Skeletal muscle satellite cell (primary cell): ENCODE results near the gene RBM33.

Experiments used
- H3K27me3 ChIP-seq: 2 replicates; pipeline ENCODE4 v1.7.0; 2013; ENCODE audit warnings: low read length; ENCODE audit not compliant: control insufficient read depth, insufficient read depth
- H3K36me3 ChIP-seq: 2 replicates; pipeline ENCODE4 v1.7.0; 2013; ENCODE audit warnings: mild to moderate bottlenecking, control low read depth, low read length; ENCODE audit not compliant: insufficient read depth
- H3K4me1 ChIP-seq: 2 replicates; pipeline ENCODE4 v1.7.0; 2013; ENCODE audit warnings: low read length; ENCODE audit not compliant: control insufficient read depth, insufficient read depth
- H3K4me2 ChIP-seq: 2 replicates; pipeline ENCODE4 v1.7.0; 2013; ENCODE audit warnings: mild to moderate bottlenecking, low read length
- H3K4me3 ChIP-seq: 2 replicates; pipeline ENCODE4 v1.7.0; 2013; ENCODE audit warnings: low read length
- H3K9ac ChIP-seq: 2 replicates; pipeline ENCODE4 v1.7.0; 2013; ENCODE audit warnings: mild to moderate bottlenecking, low read depth, low read length, moderate library complexity
- H3K9me3 ChIP-seq: replicated peaks from 2 replicates; pipeline ENCODE4 v1.7.0; 2013; ENCODE audit warnings: mild to moderate bottlenecking, control low read depth, low read length

The RBM33 gene

GRCh38 chr7:155667241-155667829, 22.9 kb downstream of the RBM33 start:
- no peaks in the 10 kb centered on the region for H3K9me3 ChIP-seq

GRCh38 chr7:155669717-155670505, 25.4 kb downstream of the RBM33 start:
- peaks cover 21% of the 10 kb centered on the region for H3K4me1 ChIP-seq
- H3K9me3 ChIP-seq: no peaks in the 10 kb centered on the region
- H3K9ac ChIP-seq: no peak overlapping the region
- no peaks in the 10 kb centered on the region for H3K27me3 ChIP-seq
- peaks cover 3% of the 10 kb centered on the region for H3K36me3 ChIP-seq
- no peak overlapping the region for H3K4me3 ChIP-seq
- H3K4me2 ChIP-seq: no peak overlapping the region

More at GRCh38 chr7:155667241-155667829, 22.9 kb downstream of the RBM33 start:
- H3K4me1 ChIP-seq: peaks cover 21% of the 10 kb centered on the region
- no peaks in the 10 kb centered on the region for H3K36me3 ChIP-seq
- H3K27me3 ChIP-seq: no peaks in the 10 kb centered on the region
- H3K4me3 ChIP-seq: no peak overlapping the region
- H3K4me2 ChIP-seq: no peak overlapping the region
- no peak overlapping the region for H3K9ac ChIP-seq

- Histone ChIP-seq H3K9me3 (no peaks in the 10 kb centered on the region), H3K27me3 (no peaks in the 10 kb centered on the region), H3K9ac (no peak overlapping the region), H3K4me1 (peaks cover 15% of the 10 kb centered on the region), H3K4me2 (no peak overlapping the region), H3K36me3 (peaks cover 3% of the 10 kb centered on the region), H3K4me3 (no peak overlapping the region)
These were observed 26.1 kb downstream of the RBM33 start for GRCh38 chr7:155670521-155670920.

- Histone ChIP-seq H3K9me3 (no peaks in the 10 kb centered on the region), H3K9ac (no peak overlapping the region), H3K4me1 (peaks cover 5% of the 10 kb centered on the region), H3K36me3 (peaks cover 15% of the 10 kb centered on the region), H3K4me3 (no peak overlapping the region), H3K27me3 (no peaks in the 10 kb centered on the region), H3K4me2 (no peak overlapping the region)
These were observed 30.1 kb downstream of the RBM33 start for GRCh38 chr7:155674556-155674955.

- Histone ChIP-seq H3K4me1 (no peaks in the 10 kb centered on the region), H3K9me3 (no peaks in the 10 kb centered on the region), H3K27me3 (no peaks in the 10 kb centered on the region), H3K9ac (no peak overlapping the region), H3K36me3 (peaks cover 25% of the 10 kb centered on the region), H3K4me3 (no peak overlapping the region), H3K4me2 (no peak overlapping the region)
These were observed 31.6 kb downstream of the RBM33 start for GRCh38 chr7:155676052-155676451.

GRCh38 chr7:155677688-155678087, 33.2 kb downstream of the RBM33 start:
- Histone ChIP-seq H3K9me3 (no peaks in the 10 kb centered on the region), H3K9ac (no peak overlapping the region), H3K4me3 (no peak overlapping the region), H3K36me3 (peaks cover 28% of the 10 kb centered on the region), H3K4me1 (no peaks in the 10 kb centered on the region), H3K27me3 (no peaks in the 10 kb centered on the region), H3K4me2 (no peak overlapping the region)

- Histone ChIP-seq H3K4me3 (no peak overlapping the region), H3K9me3 (no peaks in the 10 kb centered on the region), H3K9ac (no peak overlapping the region), H3K36me3 (peaks cover 25% of the 10 kb centered on the region), H3K27me3 (no peaks in the 10 kb centered on the region), H3K4me2 (no peak overlapping the region), H3K4me1 (no peaks in the 10 kb centered on the region)
These were observed 35.7 kb downstream of the RBM33 start for GRCh38 chr7:155680124-155680523.

- H3K4me3 ChIP-seq: no peak overlapping the region
- H3K4me2 ChIP-seq: no peak overlapping the region
These were observed 36.4 kb downstream of the RBM33 start for GRCh38 chr7:155680864-155681263.

GRCh38 chr7:155681663-155682062, 37.2 kb downstream of the RBM33 start:
- Histone ChIP-seq H3K36me3 (peaks cover 26% of the 10 kb centered on the region), H3K4me1 (no peaks in the 10 kb centered on the region), H3K27me3 (no peaks in the 10 kb centered on the region), H3K4me2 (no peak overlapping the region), H3K9ac (no peak overlapping the region), H3K9me3 (no peaks in the 10 kb centered on the region), H3K4me3 (no peak overlapping the region)

More at GRCh38 chr7:155680864-155681263, 36.4 kb downstream of the RBM33 start:
- Histone ChIP-seq H3K9me3 (no peaks in the 10 kb centered on the region), H3K27me3 (no peaks in the 10 kb centered on the region), H3K9ac (no peak overlapping the region), H3K4me1 (no peaks in the 10 kb centered on the region), H3K36me3 (peaks cover 28% of the 10 kb centered on the region)

- Histone ChIP-seq H3K27me3 (no peaks in the 10 kb centered on the region), H3K4me3 (no peak overlapping the region), H3K36me3 (peaks cover 26% of the 10 kb centered on the region), H3K9me3 (no peaks in the 10 kb centered on the region), H3K9ac (no peak overlapping the region), H3K4me2 (no peak overlapping the region), H3K4me1 (no peaks in the 10 kb centered on the region)
These were observed 38.0 kb downstream of the RBM33 start for GRCh38 chr7:155682484-155682883.

GRCh38 chr7:155683098-155683497, 38.6 kb downstream of the RBM33 start:
- H3K4me1 ChIP-seq: no peaks in the 10 kb centered on the region
- H3K27me3 ChIP-seq: no peaks in the 10 kb centered on the region
- H3K36me3 ChIP-seq: peaks cover 26% of the 10 kb centered on the region
- no peaks in the 10 kb centered on the region for H3K9me3 ChIP-seq
- no peak overlapping the region for H3K4me3 ChIP-seq
- H3K9ac ChIP-seq: no peak overlapping the region
- no peak overlapping the region for H3K4me2 ChIP-seq

GRCh38 chr7:155683714-155684113, 39.3 kb downstream of the RBM33 start:
- no peaks in the 10 kb centered on the region for H3K4me1 ChIP-seq
- no peaks in the 10 kb centered on the region for H3K27me3 ChIP-seq
- H3K36me3 ChIP-seq: peaks cover 26% of the 10 kb centered on the region
- no peak overlapping the region for H3K4me3 ChIP-seq
- no peak overlapping the region for H3K4me2 ChIP-seq
- H3K9ac ChIP-seq: no peak overlapping the region
- H3K9me3 ChIP-seq: no peaks in the 10 kb centered on the region
